Fibroblast of mammary gland (primary cell): ENCODE data around the gene HMMR.

Experiments
- DNase-seq: peaks from one replicate; pipeline ENCODE4 v3.0.0-alpha.2; 2010; ENCODE audit warnings: low read depth
- H3K4me3 ChIP-seq: 2 replicates; pipeline ENCODE4 v1.5.1; 2011; ENCODE audit warnings: low read depth, mild to moderate bottlenecking, low read length, moderate library complexity; ENCODE audit not compliant: control insufficient read depth
- TF ChIP-seq, protein P1 (sequence below): conservative IDR thresholded peaks from 2 replicates; pipeline ENCODE4 v1.5.1; 2011; ENCODE audit warnings: low read depth, low read length, inconsistent platforms; ENCODE audit not compliant: control insufficient read depth, insufficient read depth

The HMMR gene

DNA sequence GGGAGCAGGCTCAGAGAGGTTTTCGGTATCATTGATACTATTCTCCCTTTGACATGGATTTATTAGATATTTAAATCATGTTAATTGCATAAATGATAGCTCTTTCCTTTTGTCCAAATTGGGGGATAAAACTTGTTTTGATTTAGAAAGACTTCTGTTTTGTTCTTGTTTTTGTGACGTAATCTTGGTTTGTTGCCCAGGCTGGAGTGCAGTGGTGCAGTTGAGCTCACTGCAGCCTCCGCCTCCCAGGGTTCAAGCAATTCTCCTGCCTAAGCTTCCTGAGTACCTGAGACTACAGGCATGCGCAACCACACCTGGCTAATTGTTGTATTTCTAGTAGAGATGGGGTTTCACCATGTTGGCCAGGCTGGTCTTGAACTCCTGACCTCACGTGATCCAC is 52.1 kb downstream of the HMMR start:
- TF ChIP-seq, protein P1, sequence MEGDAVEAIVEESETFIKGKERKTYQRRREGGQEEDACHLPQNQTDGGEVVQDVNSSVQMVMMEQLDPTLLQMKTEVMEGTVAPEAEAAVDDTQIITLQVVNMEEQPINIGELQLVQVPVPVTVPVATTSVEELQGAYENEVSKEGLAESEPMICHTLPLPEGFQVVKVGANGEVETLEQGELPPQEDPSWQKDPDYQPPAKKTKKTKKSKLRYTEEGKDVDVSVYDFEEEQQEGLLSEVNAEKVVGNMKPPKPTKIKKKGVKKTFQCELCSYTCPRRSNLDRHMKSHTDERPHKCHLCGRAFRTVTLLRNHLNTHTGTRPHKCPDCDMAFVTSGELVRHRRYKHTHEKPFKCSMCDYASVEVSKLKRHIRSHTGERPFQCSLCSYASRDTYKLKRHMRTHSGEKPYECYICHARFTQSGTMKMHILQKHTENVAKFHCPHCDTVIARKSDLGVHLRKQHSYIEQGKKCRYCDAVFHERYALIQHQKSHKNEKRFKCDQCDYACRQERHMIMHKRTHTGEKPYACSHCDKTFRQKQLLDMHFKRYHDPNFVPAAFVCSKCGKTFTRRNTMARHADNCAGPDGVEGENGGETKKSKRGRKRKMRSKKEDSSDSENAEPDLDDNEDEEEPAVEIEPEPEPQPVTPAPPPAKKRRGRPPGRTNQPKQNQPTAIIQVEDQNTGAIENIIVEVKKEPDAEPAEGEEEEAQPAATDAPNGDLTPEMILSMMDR, result no peak
- no peak overlapping the region for H3K4me3 ChIP-seq
- DNase-seq, result no peak

DNA sequence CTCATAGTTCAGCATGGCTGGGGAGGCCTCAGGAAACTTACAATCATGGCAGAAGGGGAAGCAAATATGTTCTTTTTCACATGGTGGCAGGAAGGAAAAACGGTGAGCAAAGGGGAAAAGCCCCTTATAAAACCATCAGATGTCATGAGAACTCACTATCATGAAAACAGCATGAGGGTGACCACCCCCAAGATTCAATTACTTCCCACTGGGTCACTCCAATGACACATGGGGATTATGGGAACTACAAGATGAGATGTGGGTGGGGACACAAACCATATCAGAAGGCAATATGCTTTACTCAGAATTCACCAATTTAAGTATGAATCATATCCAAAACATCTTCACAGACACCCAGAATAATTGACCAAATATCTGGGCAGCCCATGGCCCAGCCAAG is 64.7 kb downstream of the HMMR start:
- H3K4me3 ChIP-seq, result no peak overlapping the region
- DNase-seq, result no peak
- TF ChIP-seq, protein P1, result no peak

DNA sequence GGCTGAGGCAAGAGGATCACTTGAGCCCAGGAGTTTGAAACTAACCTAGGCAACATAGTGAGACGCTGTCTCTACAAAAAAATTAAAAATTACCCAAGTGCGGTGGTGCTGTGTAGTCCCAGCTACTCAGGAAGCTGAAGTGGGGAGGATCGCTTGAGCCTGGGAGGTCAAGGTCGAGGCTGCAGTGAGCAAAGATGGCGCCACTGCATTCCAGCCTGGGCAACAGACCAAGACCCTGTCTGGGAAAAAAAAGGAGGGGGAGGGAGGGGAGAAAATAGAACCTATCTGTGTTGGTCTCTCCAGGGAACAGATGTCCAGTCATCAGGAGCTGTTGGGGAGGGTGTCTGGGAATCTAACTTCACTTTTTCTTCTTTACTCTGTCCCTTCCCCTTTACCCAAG is 69.3 kb downstream of the HMMR start:
- no peak overlapping the region for H3K4me3 ChIP-seq
- TF ChIP-seq, protein P1, result no peak
- DNase-seq, result no peak

DNA sequence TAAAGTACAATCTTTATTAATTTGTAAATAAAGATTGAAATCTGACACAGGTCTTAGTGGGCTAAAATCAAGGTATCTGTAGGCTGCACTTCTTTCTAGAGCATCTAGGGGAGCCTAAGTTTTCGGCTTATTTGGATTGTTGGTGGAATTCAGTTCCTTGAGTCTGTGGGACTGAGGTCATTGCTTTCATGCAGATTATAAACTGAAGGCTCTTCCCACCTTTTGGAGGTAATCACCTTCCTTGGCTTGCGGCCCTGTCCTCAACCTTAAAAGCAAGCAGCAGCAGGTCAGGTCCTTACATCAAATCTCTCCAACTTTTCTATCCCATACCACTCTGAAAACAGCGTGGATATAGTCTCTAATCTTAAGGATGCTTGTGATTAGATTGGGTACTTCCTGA is 70.8 kb downstream of the HMMR start:
- TF ChIP-seq, protein P1, result no peak
- no peak for DNase-seq
- no peak overlapping the region for H3K4me3 ChIP-seq

DNA sequence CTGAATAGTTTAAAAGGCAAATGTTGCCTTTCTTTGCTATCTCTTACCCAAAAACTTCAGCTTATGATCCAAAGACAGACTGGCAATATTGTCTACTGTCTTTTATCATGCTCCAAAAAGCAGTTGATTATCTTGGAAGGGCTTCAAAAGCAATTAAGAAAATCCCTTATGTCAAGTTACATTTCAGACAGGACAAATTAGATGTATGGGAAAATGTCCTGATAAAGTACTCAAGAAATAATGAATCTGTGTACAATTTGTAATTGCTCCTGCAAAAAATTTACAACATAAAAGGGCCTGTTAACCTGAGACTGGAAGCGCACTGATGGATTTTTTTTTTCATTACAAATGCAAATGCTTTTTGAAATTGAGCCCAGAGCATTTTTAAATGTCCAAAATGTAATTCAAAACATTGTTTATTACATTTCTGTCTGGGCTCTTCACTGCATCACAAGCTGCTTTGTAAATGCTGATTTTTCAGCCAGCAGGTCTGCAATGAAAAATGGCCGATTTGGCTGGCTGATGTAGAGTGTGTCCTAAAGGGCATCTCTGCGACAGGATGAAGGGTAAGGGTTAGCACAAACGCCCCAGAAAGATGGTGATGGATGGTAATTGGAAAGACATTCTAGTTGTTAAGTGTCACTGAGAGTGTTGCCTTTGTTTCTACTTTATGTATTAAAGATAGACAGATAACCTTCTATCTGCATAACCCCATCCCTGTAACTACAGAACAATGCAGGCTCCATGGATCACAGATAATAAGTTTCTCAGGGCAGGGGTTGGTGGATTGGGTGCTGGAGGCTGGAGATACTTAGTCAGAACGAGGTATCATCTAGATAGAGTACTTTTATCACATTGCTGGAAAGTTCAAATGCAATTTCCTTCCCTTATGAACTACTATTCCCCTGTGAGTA is 72.0 kb downstream of the HMMR start:
- TF ChIP-seq, protein P1, result no peak
- no peak for DNase-seq
- no peak overlapping the region for H3K4me3 ChIP-seq

DNA sequence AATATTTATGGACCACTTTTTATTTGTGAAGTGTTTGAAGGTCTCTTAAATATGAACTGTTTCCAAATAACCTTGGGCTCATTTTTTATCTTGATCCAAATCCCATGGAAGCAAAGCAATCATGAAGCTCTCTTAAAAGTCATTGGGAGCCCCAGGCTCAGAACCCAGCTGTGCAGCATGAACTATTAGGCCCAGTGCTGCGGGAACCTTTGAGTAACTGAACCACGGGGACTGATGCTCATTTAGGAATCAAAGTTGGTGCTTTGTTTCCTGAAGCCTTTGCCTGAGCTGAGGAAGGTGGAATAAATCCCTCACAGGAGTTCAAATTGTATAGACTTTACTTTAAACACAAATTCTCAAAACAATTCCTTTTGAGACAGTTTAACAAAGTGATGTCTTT is 72.8 kb downstream of the HMMR start:
- H3K4me3 ChIP-seq, result no peak overlapping the region
- TF ChIP-seq, protein P1, result no peak
- DNase-seq, result no peak
